Measurements from ENCODE around the gene MGLL. TPM values are rescaled to one million over a fixed set of nuclear protein-coding genes. Genes with fewer than 3 reads are reported as not detected.

Gene MGLL
- total RNA-seq, 1 experiment from 2014 or later: 2.1 TPM

DNA sequence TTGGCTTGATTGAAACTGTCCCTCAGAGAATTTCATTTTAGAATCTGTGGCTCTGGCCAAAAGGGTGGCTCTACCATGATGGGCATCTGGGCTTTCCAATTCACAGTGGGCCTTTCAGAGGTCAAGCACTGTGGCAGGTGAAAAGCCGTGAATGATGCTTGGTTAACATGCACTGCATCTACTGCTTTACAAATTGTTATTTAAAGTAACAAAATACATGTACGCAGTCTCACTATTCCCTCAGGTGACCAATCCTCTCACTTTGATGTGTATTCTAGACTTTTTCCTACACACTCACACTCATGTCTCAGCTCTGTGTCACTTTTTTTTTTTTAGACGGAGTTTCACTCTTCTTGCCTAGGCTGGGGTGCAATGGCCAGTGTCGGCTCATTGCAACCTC, 70.5 kb downstream of the MGLL start:
- Histone ChIP-seq H3K9me3 (ENCODE audit: control insufficient read depth, insufficient read depth, low read depth, low read length) (no peaks in the 10 kb centered on the region), H3K27ac (ENCODE audit: low read length) (no peak overlapping the region), H3K4me1 (ENCODE audit: control insufficient read depth, insufficient read depth, low read length) (no peaks in the 10 kb centered on the region), H3K4me3 (ENCODE audit: low read depth in 2 of 2, low read length in 2 of 2) (no peak overlapping the region), H3K27me3 (ENCODE audit: control insufficient read depth, insufficient read depth, low read length) (no peaks in the 10 kb centered on the region; the same call in 1 of the 2 replicates), H3K36me3 (ENCODE audit: control insufficient read depth, insufficient read depth, low read length) (no peaks in the 10 kb centered on the region)
- BruUV-seq (replicated peaks): no TSS peak
- TF ChIP-seq POLR2AphosphoS5 (IDR thresholded peaks at IDR 0.05; ENCODE audit: low read depth, low read length) (no peak), SIN3A (IDR thresholded peaks at IDR 0.05; ENCODE audit: borderline replicate concordance, insufficient read depth, low read depth, low read length) (no peak), TCF7L2 (IDR thresholded peaks at IDR 0.05; ENCODE audit: low read depth, low read length) (no peak)
- TF ChIP-seq, protein P1, sequence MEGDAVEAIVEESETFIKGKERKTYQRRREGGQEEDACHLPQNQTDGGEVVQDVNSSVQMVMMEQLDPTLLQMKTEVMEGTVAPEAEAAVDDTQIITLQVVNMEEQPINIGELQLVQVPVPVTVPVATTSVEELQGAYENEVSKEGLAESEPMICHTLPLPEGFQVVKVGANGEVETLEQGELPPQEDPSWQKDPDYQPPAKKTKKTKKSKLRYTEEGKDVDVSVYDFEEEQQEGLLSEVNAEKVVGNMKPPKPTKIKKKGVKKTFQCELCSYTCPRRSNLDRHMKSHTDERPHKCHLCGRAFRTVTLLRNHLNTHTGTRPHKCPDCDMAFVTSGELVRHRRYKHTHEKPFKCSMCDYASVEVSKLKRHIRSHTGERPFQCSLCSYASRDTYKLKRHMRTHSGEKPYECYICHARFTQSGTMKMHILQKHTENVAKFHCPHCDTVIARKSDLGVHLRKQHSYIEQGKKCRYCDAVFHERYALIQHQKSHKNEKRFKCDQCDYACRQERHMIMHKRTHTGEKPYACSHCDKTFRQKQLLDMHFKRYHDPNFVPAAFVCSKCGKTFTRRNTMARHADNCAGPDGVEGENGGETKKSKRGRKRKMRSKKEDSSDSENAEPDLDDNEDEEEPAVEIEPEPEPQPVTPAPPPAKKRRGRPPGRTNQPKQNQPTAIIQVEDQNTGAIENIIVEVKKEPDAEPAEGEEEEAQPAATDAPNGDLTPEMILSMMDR (IDR thresholded peaks at IDR 0.05): no peak
- TF ChIP-seq, protein P2, sequence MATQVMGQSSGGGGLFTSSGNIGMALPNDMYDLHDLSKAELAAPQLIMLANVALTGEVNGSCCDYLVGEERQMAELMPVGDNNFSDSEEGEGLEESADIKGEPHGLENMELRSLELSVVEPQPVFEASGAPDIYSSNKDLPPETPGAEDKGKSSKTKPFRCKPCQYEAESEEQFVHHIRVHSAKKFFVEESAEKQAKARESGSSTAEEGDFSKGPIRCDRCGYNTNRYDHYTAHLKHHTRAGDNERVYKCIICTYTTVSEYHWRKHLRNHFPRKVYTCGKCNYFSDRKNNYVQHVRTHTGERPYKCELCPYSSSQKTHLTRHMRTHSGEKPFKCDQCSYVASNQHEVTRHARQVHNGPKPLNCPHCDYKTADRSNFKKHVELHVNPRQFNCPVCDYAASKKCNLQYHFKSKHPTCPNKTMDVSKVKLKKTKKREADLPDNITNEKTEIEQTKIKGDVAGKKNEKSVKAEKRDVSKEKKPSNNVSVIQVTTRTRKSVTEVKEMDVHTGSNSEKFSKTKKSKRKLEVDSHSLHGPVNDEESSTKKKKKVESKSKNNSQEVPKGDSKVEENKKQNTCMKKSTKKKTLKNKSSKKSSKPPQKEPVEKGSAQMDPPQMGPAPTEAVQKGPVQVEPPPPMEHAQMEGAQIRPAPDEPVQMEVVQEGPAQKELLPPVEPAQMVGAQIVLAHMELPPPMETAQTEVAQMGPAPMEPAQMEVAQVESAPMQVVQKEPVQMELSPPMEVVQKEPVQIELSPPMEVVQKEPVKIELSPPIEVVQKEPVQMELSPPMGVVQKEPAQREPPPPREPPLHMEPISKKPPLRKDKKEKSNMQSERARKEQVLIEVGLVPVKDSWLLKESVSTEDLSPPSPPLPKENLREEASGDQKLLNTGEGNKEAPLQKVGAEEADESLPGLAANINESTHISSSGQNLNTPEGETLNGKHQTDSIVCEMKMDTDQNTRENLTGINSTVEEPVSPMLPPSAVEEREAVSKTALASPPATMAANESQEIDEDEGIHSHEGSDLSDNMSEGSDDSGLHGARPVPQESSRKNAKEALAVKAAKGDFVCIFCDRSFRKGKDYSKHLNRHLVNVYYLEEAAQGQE (IDR thresholded peaks at IDR 0.05; ENCODE audit: insufficient read depth in 1 of 2, low read depth in 2 of 2, low read length in 1 of 2): no peak
- in situ Hi-C loops (cut with HindIII; ENCODE audit: low pct_unique_long_range_greater_than_20kb, low sequenced_read_pairs): no loop called here
- ATAC-seq: no peak
- intact Hi-C loops (cut with micrococcal nuclease; ENCODE audit: unreplicated experiment): no loop called here
- ChIA-PET POLR2A (no interaction called here), CTCF (no interaction called here)
- no peak for DNase-seq (ENCODE audit: low read depth, low spot score)

DNA sequence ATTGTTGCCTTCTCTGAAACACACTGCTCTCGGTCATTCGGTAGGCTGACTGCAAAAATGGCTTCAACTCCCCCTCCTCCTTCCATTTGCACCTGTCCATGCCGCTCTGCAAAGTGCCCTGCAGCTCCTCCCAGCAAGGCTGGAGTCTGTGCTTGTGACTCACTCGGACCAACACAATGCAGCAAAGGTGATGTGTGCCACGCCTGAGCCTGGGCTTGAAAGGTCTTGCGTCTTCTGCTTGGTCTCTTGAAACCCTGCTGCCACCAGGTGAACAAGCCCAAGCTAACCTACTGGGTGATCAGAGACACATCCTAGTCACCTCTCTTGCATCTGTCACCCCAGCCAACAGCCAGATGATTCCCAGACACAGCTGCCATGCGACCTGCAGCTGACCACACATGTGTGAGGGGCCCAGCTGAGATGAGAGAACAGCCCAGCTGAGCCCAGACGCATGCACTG, 71.1 kb downstream of the MGLL start:
- H3K9me3 ChIP-seq (ENCODE audit: control insufficient read depth, insufficient read depth, low read depth, low read length): no peaks in the 10 kb centered on the region
- ATAC-seq: no peak
- H3K36me3 ChIP-seq (ENCODE audit: control insufficient read depth, insufficient read depth, low read length): no peaks in the 10 kb centered on the region
- intact Hi-C loops (cut with micrococcal nuclease; ENCODE audit: unreplicated experiment) (no loop called here), in situ Hi-C loops (cut with HindIII; ENCODE audit: low pct_unique_long_range_greater_than_20kb, low sequenced_read_pairs) (no loop called here)
- no peak for DNase-seq (ENCODE audit: low read depth, low spot score)
- no peaks in the 10 kb centered on the region for H3K4me1 ChIP-seq (ENCODE audit: control insufficient read depth, insufficient read depth, low read length)
- no peak overlapping the region for H3K27ac ChIP-seq (ENCODE audit: low read length)
- H3K27me3 ChIP-seq (ENCODE audit: control insufficient read depth, insufficient read depth, low read length): no peaks in the 10 kb centered on the region; the same call in 1 of the 2 replicates
- CTCF ChIA-PET: no interaction called here
- POLR2A ChIA-PET: no interaction called here
- TF ChIP-seq SIN3A (IDR thresholded peaks at IDR 0.05; ENCODE audit: borderline replicate concordance, insufficient read depth, low read depth, low read length) (no peak), POLR2AphosphoS5 (IDR thresholded peaks at IDR 0.05; ENCODE audit: low read depth, low read length) (no peak), TCF7L2 (IDR thresholded peaks at IDR 0.05; ENCODE audit: low read depth, low read length) (no peak)
- TF ChIP-seq, protein P1 (IDR thresholded peaks at IDR 0.05): no peak
- TF ChIP-seq, protein P2 (IDR thresholded peaks at IDR 0.05; ENCODE audit: insufficient read depth in 1 of 2, low read depth in 2 of 2, low read length in 1 of 2): no peak
- H3K4me3 ChIP-seq (ENCODE audit: low read depth in 2 of 2, low read length in 2 of 2): no peak overlapping the region
- BruUV-seq (replicated peaks): no TSS peak
